Natural killer cell treated with Interleukin-12 subunit alpha and Interleukin-12 subunit beta and Interleukin-15 and Interleukin-18, amount 100 ng/mL, for 72 hours (primary cell): ENCODE measurements around the gene HSFX1. TPM values are rescaled to one million over a fixed set of nuclear protein-coding genes. Genes with fewer than 3 reads are reported as not detected.

Source experiments
- total RNA-seq, 2 donors: library from RNA; stranded (reverse); gene quantifications; one replicate each; pipeline ENCODE4 v1.2.3, GENCODE V29; 2022

HSFX1 gene
- total RNA-seq, 2 donors from 2014 or later: 0.33 to 0.52 TPM

Other genes starting within 250 kb of the HSFX1 start
- gene EOLA1, start 233.1 kb upstream of the HSFX1 start, total RNA-seq: 10 to 100 TPM; 32.1 to 35.0 TPM
- not detected for gene HSFX3, start 224.1 kb upstream of the HSFX1 start, total RNA-seq
- gene MAGEA9B, start 186.6 kb upstream of the HSFX1 start, total RNA-seq: not detected
- gene HSFX2, start 178.8 kb upstream of the HSFX1 start, total RNA-seq: under 1 TPM in 1 of 2 donors, not detected in 1; 0.45 TPM
- 10 to 100 TPM; 21.1 to 22.1 TPM for gene TMEM185A, start 142.3 kb upstream of the HSFX1 start, total RNA-seq
- not detected for gene MAGEA11, start 62.0 kb upstream of the HSFX1 start, total RNA-seq
- not detected for gene MAGEA9, start 7.9 kb downstream of the HSFX1 start, total RNA-seq
- not detected for gene MAGEA8, start 107.1 kb downstream of the HSFX1 start, total RNA-seq
- gene HSFX4, start 155.5 kb downstream of the HSFX1 start, total RNA-seq: not detected
- 10 to 100 TPM; 46.9 to 64.3 TPM for gene EOLA2, start 164.4 kb downstream of the HSFX1 start, total RNA-seq